HepG2 (cell line): ENCODE results near the gene PPP1R2C. TPM values are rescaled to one million over a fixed set of nuclear protein-coding genes. Genes with fewer than 3 reads are reported as not detected.

Experiments
- ATAC-seq: fragments of 200-7000 bp; cut with Tn5 transposase; 3 replicates; pipeline ENCODE4 v1.9.1; 2020; ENCODE audit warnings: mild to moderate bottlenecking, moderate library complexity
- BruUV-seq: library from RNA; stranded (reverse); fragments of 400-500 nt; replicated peaks from 2 replicates; lab custom pipeline; 2021; lab: Mats Ljungman, UMichigan
- CTCF ChIA-PET: fragments of 300-600 bp; formaldehyde crosslinking; extraction: SDS; loops from one replicate; lab custom pipeline; 2021; ENCODE audit warnings: low total read pairs, inconsistent platforms, low intra/inter-chr PET ratio; lab: Yijun Ruan, JAX
- POLR2A ChIA-PET: fragments of 350-600 bp; sonication (Branson Sonifier 250); formaldehyde crosslinking; loops from one replicate; lab custom pipeline; 2020; ENCODE audit warnings: antibody characterized with exemption, inconsistent platforms; lab: Yijun Ruan, JAX
- DNase-seq: peaks from one replicate; pipeline ENCODE4 v3.0.0-alpha.2; 2015; ENCODE audit warnings: low spot score
- FAIRE-seq: peaks from 3 replicates; lab custom pipeline; 2011; peaks lifted over from hg19 to GRCh38; lab: Jason Lieb, UNC
- H2AFZ ChIP-seq: one replicate; pipeline ENCODE4 v1.6.1; 2011; ENCODE audit warnings: low read length, inconsistent platforms
- H3K27ac ChIP-seq: fragments of 300-600 bp; 3 replicates; pipeline ENCODE4 v1.8.0; 2011; ENCODE audit warnings: mixed run types, mild to moderate bottlenecking, mixed read lengths, low read length, inconsistent platforms; ENCODE audit not compliant: insufficient read depth; ENCODE audit errors: extremely low read length
- H3K27me3 ChIP-seq, 2 experiments: fragments of 200-600 bp in 1 of 2; 2 replicates in 1 of 2; 3 replicates in 1 of 2; pipeline versions ENCODE4 v1.6.0 to v1.8.0; 2011; ENCODE audit warnings: low read length in 2 of 2, mild to moderate bottlenecking in 2 of 2, moderate library complexity in 2 of 2, inconsistent platforms in 1 of 2; ENCODE audit not compliant: insufficient read depth in 2 of 2, control insufficient read depth in 1 of 2
- H3K36me3 ChIP-seq, 2 experiments: fragments of 200-600 bp in 1 of 2; replicated peaks in 1 of 2; 2 replicates in 1 of 2; 3 replicates in 1 of 2; pipeline versions ENCODE4 v1.5.1 to v1.8.0; 2011; ENCODE audit warnings: low read length in 2 of 2, inconsistent platforms in 1 of 2; ENCODE audit not compliant: insufficient read depth in 2 of 2, control insufficient read depth in 1 of 2
- H3K4me1 ChIP-seq: 2 replicates; pipeline ENCODE4 v1.5.1; 2012; ENCODE audit warnings: low read length, inconsistent platforms; ENCODE audit not compliant: insufficient read depth
- H3K4me2 ChIP-seq: 2 replicates; pipeline ENCODE4 v1.6.0; 2011; ENCODE audit warnings: low read depth, low read length, inconsistent platforms
- H3K4me3 ChIP-seq, 3 experiments: fragments of 200-600 bp in 1 of 3; sonication (generic), shearing (Covaris generic) in 1 of 3; replicated peaks in 1 of 3; 2 replicates each; pipeline ENCODE4 v1.5.1; 2011 to 2016; ENCODE audit warnings: low read length in 3 of 3, inconsistent platforms in 2 of 3, low read depth in 2 of 3, mild to moderate bottlenecking in 2 of 3, control low read depth in 1 of 3, mixed read lengths in 1 of 3; ENCODE audit not compliant: insufficient read depth in 1 of 3
- H3K79me2 ChIP-seq: one replicate; pipeline ENCODE4 v1.6.1; 2011; ENCODE audit warnings: low read length, inconsistent platforms; ENCODE audit not compliant: insufficient read depth
- H3K9ac ChIP-seq: 2 replicates; pipeline ENCODE4 v1.6.0; 2011; ENCODE audit warnings: mild to moderate bottlenecking, low read depth, low read length, inconsistent platforms; ENCODE audit not compliant: insufficient read depth
- H3K9me3 ChIP-seq: 2 replicates; pipeline ENCODE4 v1.5.1; 2012; ENCODE audit warnings: mild to moderate bottlenecking, low read length
- H4K20me1 ChIP-seq: 2 replicates; pipeline ENCODE4 v1.6.0; 2011; ENCODE audit warnings: inconsistent platforms, mild to moderate bottlenecking, low read length, moderate library complexity; ENCODE audit not compliant: insufficient read depth
- ATF7-NPFF ChIP-seq: sonication (generic); formaldehyde crosslinking; IDR thresholded peaks from 2 replicates; pipeline ENCODE4 v1.8.1; 2023; ENCODE audit warnings: mild to moderate bottlenecking, low read depth, missing genetic modification reagents, moderate library complexity
- FOXO4 ChIP-seq: sonication (generic); formaldehyde crosslinking; conservative IDR thresholded peaks from 2 replicates; pipeline ENCODE4 v1.8.1; 2023; ENCODE audit warnings: missing genetic modification reagents
- GABPA ChIP-seq, 2 experiments: IDR thresholded peaks; 2 replicates each; pipeline ENCODE4 v1.6.1; 2011 to 2016; ENCODE audit warnings: low read depth in 2 of 2, low read length in 1 of 2, missing biosample characterization in 1 of 2, missing genetic modification characterization in 1 of 2
- GATAD2A ChIP-seq: IDR thresholded peaks from 2 replicates; pipeline ENCODE4 v1.6.1; 2016
- HIC2 ChIP-seq: sonication (generic); formaldehyde crosslinking; IDR thresholded peaks from 2 replicates; pipeline ENCODE4 v1.9.0; 2022; ENCODE audit warnings: low read depth, missing genetic modification reagents
- HMGA1 ChIP-seq: sonication (generic); formaldehyde crosslinking; conservative IDR thresholded peaks from 2 replicates; pipeline ENCODE4 v1.4.0; 2020; ENCODE audit warnings: missing genetic modification reagents
- KLF16 ChIP-seq, 2 experiments: sonication (generic) in 1 of 2; formaldehyde crosslinking in 1 of 2; IDR thresholded peaks; 2 replicates each; pipeline versions ENCODE4 v1.6.1 to v1.8.0; 2016 to 2023; ENCODE audit warnings: missing genetic modification reagents in 2 of 2, missing compliant biosample characterization in 1 of 2
- MXD3 ChIP-seq: IDR thresholded peaks from 2 replicates; pipeline ENCODE4 v1.6.1; 2016; ENCODE audit warnings: mild to moderate bottlenecking, missing biosample characterization, missing genetic modification reagents
- ZFP1 ChIP-seq: IDR thresholded peaks from 2 replicates; pipeline ENCODE4 v1.6.1; 2016
- ZNF232 ChIP-seq: sonication (generic); formaldehyde crosslinking; IDR thresholded peaks from 2 replicates; pipeline ENCODE4 v1.4.0; 2020; ENCODE audit warnings: missing genetic modification reagents, borderline replicate concordance
- ZNF609 ChIP-seq: sonication (generic); formaldehyde crosslinking; IDR thresholded peaks from 2 replicates; pipeline ENCODE4 v1.4.0; 2020; ENCODE audit warnings: mild to moderate bottlenecking, missing genetic modification reagents, borderline replicate concordance
- WGBS: methylation state at CpG from one replicate; pipeline ENCODE4 v1.1.6; 2017; ENCODE audit warnings: low lambda C conversion rate; 5-methylcytosine and 5-hydroxymethylcytosine counted together
- in situ Hi-C: cut with HindIII; loops from 2 replicates; pipeline ENCODE4 v1.10.0; 2017; ENCODE audit warnings: low pct_unique_long_range_greater_than_20kb; ENCODE audit not compliant: extremely low pct_ligation_motif_present
- intact Hi-C: fragments of 100-400 bp; cut with micrococcal nuclease; formaldehyde crosslinking; loops from one replicate; pipeline ENCODE4 v1.10.0; 2022; ENCODE audit not compliant: unreplicated experiment
- polyA plus RNA-seq, 8 experiments: library from polyadenylated mRNA; depleted of rRNA in 3 of 8; stranded (reverse) in 7 of 8; unstranded in 1 of 8; fragments of >200 nt; fragmentation: Illumina TruSeq in 4 of 8; extraction: Trizol in 4 of 8; gene quantifications; 2 replicates each; pipeline versions ENCODE4 v1.2.1 to v1.2.3, GENCODE V29; 2011 to 2016; ENCODE audit warnings: low read depth in 4 of 8, missing spikeins in 1 of 8, mixed read lengths in 1 of 8; ENCODE audit not compliant: insufficient read depth in 1 of 8
- total RNA-seq, 5 experiments: library from RNA; depleted of rRNA; stranded (reverse); fragments of >200 nt; fragmentation: Illumina TruSeq; extraction: Trizol; gene quantifications; 2 replicates each; pipeline ENCODE4 v1.2.3, GENCODE V29; 2016; ENCODE audit warnings: low read depth in 1 of 5

The PPP1R2C gene
- total and polyA plus RNA-seq, 2 of the 13 experiments (the other 11 are each of a cell fraction or from before 2014, with no cell fraction given): not detected

GRCh38 chrX:42738552-42738951 lies 39.4 kb downstream of the PPP1R2C start (continued):
- no peak for TF ChIP-seq GATAD2A
- no peak for TF ChIP-seq ZNF232 (CRISPR knock-in tag)

- Histone ChIP-seq H3K4me1 (no peaks in the 10 kb centered on the region), H3K79me2 (no peaks in the 10 kb centered on the region), H3K4me3 (no peak overlapping the region), H3K9ac (no peak overlapping the region), H3K27me3 (no peaks in the 10 kb centered on the region), H3K27ac (no peak overlapping the region), H4K20me1 (no peaks in the 10 kb centered on the region), H3K36me3 (no peaks in the 10 kb centered on the region), H2AFZ (no peak overlapping the region), H3K9me3 (no peaks in the 10 kb centered on the region), H3K4me2 (no peak overlapping the region)
- no peak for FAIRE-seq
- ChIA-PET POLR2A (no interaction called here), CTCF (no interaction called here)
- BruUV-seq: no TSS peak
- WGBS: 36% methylated on average over 2 of the region's 2 CpGs
- in situ Hi-C loops: no loop called here
- ATAC-seq: no peak
- intact Hi-C loops: no loop called here
- no peak for DNase-seq
- TF ChIP-seq HIC2 (CRISPR knock-in tag) (no peak), ZFP1 (CRISPR knock-in tag) (no peak), MXD3 (CRISPR knock-in tag) (no peak), ATF7-NPFF (no peak), ZNF609 (CRISPR knock-in tag) (no peak), GABPA (IDR thresholded peaks at IDR 0.05; ENCODE audit: low read depth, low read length) (no peak), GABPA (CRISPR knock-in tag; IDR thresholded peaks at IDR 0.05; ENCODE audit: low read depth) (no peak), KLF16 (CRISPR knock-in tag; IDR thresholded peaks at IDR 0.05) (no peak), FOXO4 (no peak), HMGA1 (CRISPR knock-in tag) (no peak)
Observed at GRCh38 chrX:42735250-42735649, 42.7 kb downstream of the PPP1R2C start.
